ENCODE data around the gene NXT1.

- TF ChIP-seq CTCF (IDR thresholded peaks at IDR 0.05) (no peak), POLR2A (IDR thresholded peaks at IDR 0.05) (no peak)
Observed at GRCh38 chr20:23363257-23363649, 12.7 kb downstream of the NXT1 start.
